ENCODE data around the gene PGF.
A peak's percentile ranks its signal among the peaks of the same experiment; 100 is the strongest.

The PGF gene

DNA sequence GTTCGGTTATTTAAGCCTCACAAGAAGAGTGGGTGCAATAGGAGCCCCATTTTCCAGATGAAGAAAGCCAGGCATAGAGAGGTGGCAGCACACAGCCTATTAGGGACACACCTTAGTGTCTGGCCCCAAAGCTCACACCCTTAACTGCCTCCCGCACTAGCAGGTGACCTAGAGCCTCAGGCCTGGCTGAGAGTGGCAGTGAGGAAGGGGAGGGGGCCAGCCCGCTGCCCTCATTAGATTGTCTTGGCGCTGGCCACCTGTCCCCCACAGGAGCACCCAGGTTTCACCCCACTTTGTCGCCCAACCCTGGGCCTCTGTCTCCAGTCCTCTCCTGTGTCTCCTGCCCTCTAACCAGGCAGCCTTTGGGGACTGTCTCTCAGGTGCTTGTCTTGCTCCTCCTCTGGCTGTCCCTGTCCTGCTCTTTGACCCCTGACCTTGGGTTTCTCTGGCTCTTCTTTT, 18.5 kb upstream of the PGF start:
- H2BK5ac ChIP-seq (ENCODE audit: low read length) = no peak overlapping the region
- H3K4me2 ChIP-seq (ENCODE audit: insufficient read depth, low read length, poor library complexity, severe bottlenecking) = no peak overlapping the region
- no peak overlapping the region for H3K23ac ChIP-seq (ENCODE audit: low read depth, low read length, poor library complexity)
- H3K36me3 ChIP-seq (replicated peaks in 1 of 2; ENCODE audit: control insufficient read depth in 2 of 2, insufficient read depth in 2 of 2, low read length in 2 of 2) = no peaks in the 10 kb centered on the region
- whole genome bisulfite sequencing, 2 donors (ENCODE audit: extremely low coverage in 2 of 2, insufficient read length in 2 of 2, insufficient replicate concordance in 1 of 2) = no CpG with 5 or more reads among the region's 5 CpGs
- H2BK120ac ChIP-seq (ENCODE audit: low read depth, low read length) = no peak overlapping the region
- no peak overlapping the region for H4K8ac ChIP-seq (ENCODE audit: low read depth, low read length)
- H3K14ac ChIP-seq (ENCODE audit: low read length) = no peak overlapping the region
- no peak overlapping the region for H3K4me3 ChIP-seq (ENCODE audit: low read length in 2 of 2)
- no peak overlapping the region for H2AK5ac ChIP-seq (ENCODE audit: low read depth, low read length)
- H3K9me3 ChIP-seq (replicated peaks in 1 of 2; ENCODE audit: control insufficient read depth in 2 of 2, insufficient read depth in 1 of 2, low read depth in 1 of 2, low read length in 2 of 2) = peaks cover 0 to 2% of the 10 kb centered on the region in 2 donors
- no peak overlapping the region for H3K9ac ChIP-seq (ENCODE audit: low read depth, low read length, poor library complexity)
- H3K27ac ChIP-seq (replicated peaks; ENCODE audit: low read length) = no peak overlapping the region
- no peak overlapping the region for H3K4ac ChIP-seq (ENCODE audit: low read length)
- H2AFZ ChIP-seq (ENCODE audit: low read length) = peak overlapping the region; percentile 72
- DNase-seq (ENCODE audit: low spot score) = no peak
- no peaks in the 10 kb centered on the region for H3K79me1 ChIP-seq (ENCODE audit: low read depth, low read length)
- no peak overlapping the region for H4K91ac ChIP-seq (ENCODE audit: low read depth, low read length, poor library complexity)
- no peak overlapping the region for H3K18ac ChIP-seq (ENCODE audit: low read length)
- no peaks in the 10 kb centered on the region for H3K27me3 ChIP-seq (ENCODE audit: control insufficient read depth in 3 of 3, insufficient read depth in 3 of 3, low read depth in 1 of 3, low read length in 3 of 3)
- peaks cover 23 to 60% of the 10 kb centered on the region in 2 donors for H3K4me1 ChIP-seq (ENCODE audit: control insufficient read depth in 2 of 2, insufficient read depth in 1 of 2, low read depth in 1 of 2, low read length in 2 of 2)
- H2BK12ac ChIP-seq (ENCODE audit: low read length) = no peak overlapping the region
- H2BK15ac ChIP-seq (ENCODE audit: low read length) = no peak overlapping the region

DNA sequence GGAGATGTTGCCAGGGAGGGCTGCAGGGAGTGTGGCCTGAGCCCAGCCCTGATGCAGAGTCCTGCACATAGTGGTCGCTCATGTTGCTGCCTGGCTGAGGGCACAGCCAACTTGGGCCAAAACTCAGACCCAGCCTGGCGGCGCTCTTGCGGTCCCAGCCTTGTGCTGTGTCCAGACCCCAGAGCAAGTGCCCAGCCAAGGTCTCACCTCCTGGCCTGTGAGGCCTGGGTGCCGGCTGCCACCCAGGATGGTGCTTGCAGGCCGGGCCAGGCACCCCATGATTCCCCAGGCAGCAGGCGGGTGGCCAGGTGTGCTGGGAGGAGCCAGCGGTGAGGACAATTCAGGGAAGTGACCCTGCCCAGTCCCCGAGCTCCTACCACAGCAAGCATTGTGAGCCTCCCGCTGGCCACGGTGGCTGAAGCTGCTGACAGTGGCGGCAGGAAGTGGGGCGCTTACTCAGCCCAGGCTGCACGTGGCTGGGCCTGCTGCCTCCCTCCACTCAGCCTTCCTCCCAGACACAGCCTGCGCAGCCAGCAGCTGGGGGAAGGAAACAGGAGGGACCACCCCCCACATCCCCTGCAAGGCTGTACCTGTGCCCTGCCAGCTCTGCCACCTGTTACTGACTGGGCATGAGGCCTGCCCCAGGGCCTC, 17.7 kb upstream of the PGF start:
- no peaks in the 10 kb centered on the region for H3K36me3 ChIP-seq (replicated peaks in 1 of 2; ENCODE audit: control insufficient read depth in 2 of 2, insufficient read depth in 2 of 2, low read length in 2 of 2)
- peak overlapping the region; percentile 63 for H2BK15ac ChIP-seq (ENCODE audit: low read length)
- H3K27ac ChIP-seq (replicated peaks; ENCODE audit: low read length) = no peak overlapping the region
- H2BK12ac ChIP-seq (ENCODE audit: low read length) = peak overlapping the region; percentile 86
- H3K79me1 ChIP-seq (ENCODE audit: low read depth, low read length) = no peaks in the 10 kb centered on the region
- H3K27me3 ChIP-seq (ENCODE audit: control insufficient read depth in 3 of 3, insufficient read depth in 3 of 3, low read depth in 1 of 3, low read length in 3 of 3) = no peaks in the 10 kb centered on the region
- peak overlapping the region in 1 of 2 donors; percentile 33 for H3K4me3 ChIP-seq (ENCODE audit: low read length in 2 of 2)
- H2BK5ac ChIP-seq (ENCODE audit: low read length) = no peak overlapping the region
- H3K4ac ChIP-seq (ENCODE audit: low read length) = no peak overlapping the region
- H4K8ac ChIP-seq (ENCODE audit: low read depth, low read length) = peak overlapping the region; percentile 52
- H3K18ac ChIP-seq (ENCODE audit: low read length) = peak overlapping the region; percentile 89
- DNase-seq (ENCODE audit: low spot score) = no peak
- H2BK120ac ChIP-seq (ENCODE audit: low read depth, low read length) = peak overlapping the region; percentile 61
- peaks cover 0 to 2% of the 10 kb centered on the region in 2 donors for H3K9me3 ChIP-seq (replicated peaks in 1 of 2; ENCODE audit: control insufficient read depth in 2 of 2, insufficient read depth in 1 of 2, low read depth in 1 of 2, low read length in 2 of 2)
- H3K4me2 ChIP-seq (ENCODE audit: insufficient read depth, low read length, poor library complexity, severe bottlenecking) = no peak overlapping the region
- H3K9ac ChIP-seq (ENCODE audit: low read depth, low read length, poor library complexity) = peak overlapping the region; percentile 14
- peaks cover 17 to 52% of the 10 kb centered on the region in 2 donors for H3K4me1 ChIP-seq (ENCODE audit: control insufficient read depth in 2 of 2, insufficient read depth in 1 of 2, low read depth in 1 of 2, low read length in 2 of 2)
- peak overlapping the region; percentile 2 for H3K23ac ChIP-seq (ENCODE audit: low read depth, low read length, poor library complexity)
- WGBS, 2 donors (ENCODE audit: extremely low coverage in 2 of 2, insufficient read length in 2 of 2, insufficient replicate concordance in 1 of 2) = no CpG with 5 or more reads among the region's 15 CpGs
- H4K91ac ChIP-seq (ENCODE audit: low read depth, low read length, poor library complexity) = peak overlapping the region; percentile 14
- H2AK5ac ChIP-seq (ENCODE audit: low read depth, low read length) = peak overlapping the region; percentile 88
- no peak overlapping the region for H3K14ac ChIP-seq (ENCODE audit: low read length)
- H2AFZ ChIP-seq (ENCODE audit: low read length) = peak overlapping the region; percentile 71

DNA sequence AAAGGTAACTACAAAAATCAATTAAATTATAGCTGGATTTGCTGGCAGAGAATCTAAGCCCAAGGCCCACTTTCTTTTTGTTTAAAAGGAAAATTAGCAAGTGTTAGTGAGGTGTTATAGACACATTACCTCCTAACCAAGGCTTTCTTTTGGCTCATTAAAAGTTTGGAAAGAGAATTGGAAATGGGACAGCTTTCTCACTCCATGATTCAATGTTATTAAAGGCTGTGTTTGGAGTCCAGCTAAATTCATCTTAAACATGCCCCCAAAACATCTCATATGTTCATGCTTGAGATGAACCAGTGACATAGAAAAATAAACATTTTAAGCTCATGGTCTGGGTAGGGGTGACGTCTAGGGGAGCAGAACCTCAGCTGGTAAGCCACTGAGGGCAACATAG, 13.4 kb upstream of the PGF start:
- Histone ChIP-seq H3K4me2 (ENCODE audit: insufficient read depth, low read length, poor library complexity, severe bottlenecking) (no peak overlapping the region), H2AK5ac (ENCODE audit: low read depth, low read length) (no peak overlapping the region), H3K79me1 (ENCODE audit: low read depth, low read length) (no peaks in the 10 kb centered on the region), H3K9me3 (replicated peaks in 1 of 2; ENCODE audit: control insufficient read depth in 2 of 2, insufficient read depth in 1 of 2, low read depth in 1 of 2, low read length in 2 of 2) (no peaks in the 10 kb centered on the region), H4K8ac (ENCODE audit: low read depth, low read length) (no peak overlapping the region), H2BK12ac (ENCODE audit: low read length) (no peak overlapping the region), H3K18ac (ENCODE audit: low read length) (no peak overlapping the region), H2AFZ (ENCODE audit: low read length) (no peak overlapping the region), H3K23ac (ENCODE audit: low read depth, low read length, poor library complexity) (no peak overlapping the region), H2BK5ac (ENCODE audit: low read length) (no peak overlapping the region), H3K4ac (ENCODE audit: low read length) (no peak overlapping the region), H3K4me1 (ENCODE audit: control insufficient read depth in 2 of 2, insufficient read depth in 1 of 2, low read depth in 1 of 2, low read length in 2 of 2) (peaks cover 7 to 18% of the 10 kb centered on the region in 2 donors), H2BK120ac (ENCODE audit: low read depth, low read length) (no peak overlapping the region), H3K36me3 (replicated peaks in 1 of 2; ENCODE audit: control insufficient read depth in 2 of 2, insufficient read depth in 2 of 2, low read length in 2 of 2) (no peaks in the 10 kb centered on the region), H2BK15ac (ENCODE audit: low read length) (no peak overlapping the region), H3K27me3 (ENCODE audit: control insufficient read depth in 3 of 3, insufficient read depth in 3 of 3, low read depth in 1 of 3, low read length in 3 of 3) (no peaks in the 10 kb centered on the region), H3K14ac (ENCODE audit: low read length) (no peak overlapping the region), H4K91ac (ENCODE audit: low read depth, low read length, poor library complexity) (no peak overlapping the region), H3K9ac (ENCODE audit: low read depth, low read length, poor library complexity) (no peak overlapping the region), H3K4me3 (ENCODE audit: low read length in 2 of 2) (no peak overlapping the region), H3K27ac (replicated peaks; ENCODE audit: low read length) (no peak overlapping the region)
- no CpG with 5 or more reads among the region's 1 CpG for WGBS, 2 donors (ENCODE audit: extremely low coverage in 2 of 2, insufficient read length in 2 of 2, insufficient replicate concordance in 1 of 2)
- no peak for DNase-seq (ENCODE audit: low spot score)

DNA sequence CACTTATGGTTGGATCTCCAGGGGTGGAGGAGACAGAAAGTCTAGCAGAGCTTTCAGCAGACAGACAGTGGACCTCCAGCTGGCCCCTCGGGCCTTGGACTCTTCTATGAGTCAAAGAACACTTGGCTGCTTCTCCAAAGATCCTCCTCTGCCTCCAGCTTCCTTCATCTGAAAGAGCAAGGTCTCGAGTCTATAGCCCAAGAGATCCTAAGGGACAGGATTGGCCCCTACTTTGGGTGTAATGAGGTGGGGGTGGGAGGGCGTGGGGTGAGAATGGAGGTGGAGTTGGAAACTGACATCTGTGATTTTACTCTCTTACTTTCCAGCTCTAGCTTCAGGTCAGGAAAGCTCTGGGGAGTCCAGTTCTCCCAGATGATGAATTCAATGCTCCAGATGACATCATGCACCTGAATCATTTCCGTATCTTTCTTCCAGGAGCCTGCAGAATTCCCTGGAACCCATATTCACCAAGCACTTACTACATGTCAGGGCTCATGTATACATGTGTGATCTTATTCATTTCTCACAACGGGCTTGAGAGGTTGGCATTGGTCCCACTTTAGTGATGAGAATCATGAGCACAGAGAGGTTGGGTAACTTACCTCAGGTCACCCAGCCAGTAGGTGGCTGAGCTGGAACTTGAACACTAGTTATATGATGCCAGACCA, 10.2 kb upstream of the PGF start:
- Histone ChIP-seq H2BK15ac (ENCODE audit: low read length) (no peak overlapping the region), H2AFZ (ENCODE audit: low read length) (no peak overlapping the region), H2BK120ac (ENCODE audit: low read depth, low read length) (no peak overlapping the region), H3K9ac (ENCODE audit: low read depth, low read length, poor library complexity) (no peak overlapping the region), H2AK5ac (ENCODE audit: low read depth, low read length) (peak overlapping the region; percentile 32), H3K36me3 (replicated peaks in 1 of 2; ENCODE audit: control insufficient read depth in 2 of 2, insufficient read depth in 2 of 2, low read length in 2 of 2) (no peaks in the 10 kb centered on the region), H3K27me3 (ENCODE audit: control insufficient read depth in 3 of 3, insufficient read depth in 3 of 3, low read depth in 1 of 3, low read length in 3 of 3) (no peaks in the 10 kb centered on the region), H3K79me1 (ENCODE audit: low read depth, low read length) (no peaks in the 10 kb centered on the region), H3K18ac (ENCODE audit: low read length) (no peak overlapping the region), H3K4ac (ENCODE audit: low read length) (no peak overlapping the region), H3K4me2 (ENCODE audit: insufficient read depth, low read length, poor library complexity, severe bottlenecking) (no peak overlapping the region), H3K23ac (ENCODE audit: low read depth, low read length, poor library complexity) (no peak overlapping the region), H3K14ac (ENCODE audit: low read length) (no peak overlapping the region), H4K8ac (ENCODE audit: low read depth, low read length) (no peak overlapping the region), H3K9me3 (replicated peaks in 1 of 2; ENCODE audit: control insufficient read depth in 2 of 2, insufficient read depth in 1 of 2, low read depth in 1 of 2, low read length in 2 of 2) (no peaks in the 10 kb centered on the region), H4K91ac (ENCODE audit: low read depth, low read length, poor library complexity) (no peak overlapping the region), H2BK5ac (ENCODE audit: low read length) (no peak overlapping the region), H3K4me1 (ENCODE audit: control insufficient read depth in 2 of 2, insufficient read depth in 1 of 2, low read depth in 1 of 2, low read length in 2 of 2) (peaks cover 14 to 19% of the 10 kb centered on the region in 2 donors), H2BK12ac (ENCODE audit: low read length) (no peak overlapping the region), H3K27ac (replicated peaks; ENCODE audit: low read length) (no peak overlapping the region), H3K4me3 (ENCODE audit: low read length in 2 of 2) (no peak overlapping the region)
- no peak for DNase-seq (ENCODE audit: low spot score)
- WGBS, 2 donors (ENCODE audit: extremely low coverage in 2 of 2, insufficient read length in 2 of 2, insufficient replicate concordance in 1 of 2) = no CpG with 5 or more reads among the region's 5 CpGs
